Stimulated activated CD8-positive, alpha-beta memory T cell treated with anti-CD3 and anti-CD28 coated beads, Interleukin-12 subunit alpha, Interleukin-12 subunit beta, amount 100 ng/mL, for 24 hours (primary cell): Measurements from ENCODE around the gene NQO2.
"Not testable (repeated sequence)": the region's sequence is repeated elsewhere in the genome, so short reads cannot be mapped to it uniquely, and the experiment has no call there.

Source experiments
- DNase-seq: peaks from one replicate; pipeline ENCODE4 v3.0.0-alpha.2; 2020; ENCODE audit errors: extremely low read depth

NQO2 gene

DNA sequence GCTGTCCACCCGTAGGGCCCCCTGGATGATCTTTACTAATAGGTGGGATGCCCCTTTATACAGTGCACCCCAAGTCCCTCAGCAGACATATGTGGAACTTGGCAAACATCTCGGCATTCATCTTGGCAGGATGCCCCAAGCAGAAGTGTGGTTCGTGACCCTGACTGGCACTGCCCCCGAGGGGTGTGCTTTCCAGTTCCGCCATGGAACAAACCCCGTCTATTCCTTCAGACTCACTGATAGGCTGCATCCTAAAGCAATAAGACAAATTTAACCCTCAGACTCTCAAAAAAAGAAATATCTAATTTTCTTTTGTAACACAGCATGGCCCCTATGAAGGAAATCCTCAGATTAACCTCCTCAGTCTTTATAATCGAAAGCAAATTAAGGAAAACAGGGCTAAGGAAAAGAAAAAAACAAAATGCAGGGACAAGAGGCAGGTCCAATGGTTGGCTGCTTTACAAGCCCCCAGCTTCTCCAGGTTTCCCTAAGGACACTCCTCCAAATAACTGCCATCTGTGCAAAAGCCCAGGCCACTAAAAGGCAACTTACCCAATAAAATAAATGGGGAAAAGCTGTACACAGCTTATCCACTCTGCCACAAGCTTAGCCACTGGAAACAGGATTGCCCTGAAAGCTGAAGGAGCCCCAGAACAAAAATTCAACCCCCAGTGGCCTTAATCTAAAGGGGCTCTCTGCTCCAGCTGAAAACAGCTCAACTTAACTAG lies 38.1 kb downstream of the NQO2 start:
- no peak for DNase-seq

DNA sequence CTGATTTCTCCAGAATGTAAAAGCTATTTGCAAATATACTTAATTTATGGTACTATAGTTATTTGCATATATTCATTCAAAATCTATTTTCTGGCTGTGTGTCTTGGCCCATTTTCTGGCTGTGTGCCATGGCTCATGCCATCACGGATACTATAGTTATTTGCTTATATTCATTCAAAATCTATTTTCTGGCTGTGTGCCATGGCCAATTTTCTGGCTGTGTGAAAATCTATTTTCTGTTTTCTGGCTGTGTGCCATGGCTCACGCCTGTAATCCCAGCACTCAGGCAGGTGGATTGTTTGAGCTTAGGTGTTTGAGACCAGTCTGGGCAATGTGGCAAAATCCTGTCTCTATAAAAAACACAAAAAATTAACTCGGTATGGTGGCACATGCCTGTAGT lies 39.7 kb downstream of the NQO2 start:
- DNase-seq = no peak

DNA sequence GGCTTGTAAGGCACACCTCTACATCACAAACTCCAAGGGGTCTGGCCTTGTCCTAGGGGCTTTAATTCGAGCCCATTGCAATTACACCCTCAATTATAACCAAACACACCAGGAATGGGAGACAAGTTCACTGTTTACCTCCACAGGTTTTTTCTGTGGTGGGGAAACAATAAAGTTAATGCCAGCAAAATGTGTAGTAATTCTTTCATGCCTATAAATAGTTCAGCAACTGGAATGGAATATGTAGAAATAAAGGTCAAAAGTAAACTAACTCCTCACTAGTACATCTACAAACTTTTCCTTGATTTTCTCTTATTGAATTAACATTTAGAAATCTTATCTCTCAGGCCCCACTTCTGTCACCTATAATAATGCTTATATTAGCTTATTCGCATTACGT lies 41.5 kb downstream of the NQO2 start:
- no peak for DNase-seq

- no peak for DNase-seq
Measured at GRCh38 chr6:3041606-3042005, 41.9 kb downstream of the NQO2 start.

DNA sequence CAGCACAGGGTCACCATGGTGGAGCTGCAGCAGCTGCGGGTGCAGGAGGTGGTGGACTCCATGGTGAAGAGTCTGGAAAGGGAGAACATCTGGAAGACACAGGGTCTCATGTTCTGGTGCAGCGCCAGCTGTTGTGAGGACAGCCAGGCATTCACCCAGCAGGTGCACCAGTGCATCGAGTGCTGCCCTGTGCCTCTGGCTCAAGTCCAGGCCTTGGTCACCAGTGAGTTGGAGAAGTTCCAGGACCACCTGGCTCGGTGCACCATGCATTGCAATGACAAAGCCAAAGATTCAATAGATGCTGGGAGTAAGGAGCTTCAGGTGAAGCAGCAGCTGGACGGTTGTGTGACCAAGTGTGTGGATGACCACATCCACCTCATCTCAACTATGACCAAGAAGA lies 45.7 kb downstream of the NQO2 start:
- no peak for DNase-seq

- DNase-seq = no peak
Measured at GRCh38 chr6:3045777-3046176, 46.1 kb downstream of the NQO2 start.

DNA sequence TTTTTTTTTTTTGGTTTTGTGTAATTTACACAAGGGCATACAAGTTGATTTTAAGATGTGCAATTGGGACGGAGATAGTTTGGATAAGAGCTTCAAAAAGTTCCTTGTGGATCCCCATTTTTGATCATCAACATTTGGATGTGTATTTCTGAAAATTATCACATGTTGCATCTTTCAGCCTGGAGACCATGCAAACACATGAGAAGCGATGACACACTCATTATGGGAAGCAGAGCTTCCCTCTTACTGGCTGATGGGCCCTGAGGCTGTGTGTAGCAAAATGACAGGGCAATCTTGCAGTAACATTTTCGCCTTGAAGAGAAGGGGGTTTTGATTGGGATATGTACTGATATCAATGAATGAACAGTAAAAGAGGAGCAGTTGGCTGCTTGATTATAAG lies 46.6 kb downstream of the NQO2 start:
- no peak for DNase-seq

- not testable (repeated sequence) for DNase-seq
Measured at GRCh38 chr6:3048009-3048408, 48.3 kb downstream of the NQO2 start.

GRCh38 chr6:3052481-3053230 lies 53.0 kb downstream of the NQO2 start:
- DNase-seq = no peak

- DNase-seq = no peak
Measured at GRCh38 chr6:3053231-3053508, 53.5 kb downstream of the NQO2 start.

DNA sequence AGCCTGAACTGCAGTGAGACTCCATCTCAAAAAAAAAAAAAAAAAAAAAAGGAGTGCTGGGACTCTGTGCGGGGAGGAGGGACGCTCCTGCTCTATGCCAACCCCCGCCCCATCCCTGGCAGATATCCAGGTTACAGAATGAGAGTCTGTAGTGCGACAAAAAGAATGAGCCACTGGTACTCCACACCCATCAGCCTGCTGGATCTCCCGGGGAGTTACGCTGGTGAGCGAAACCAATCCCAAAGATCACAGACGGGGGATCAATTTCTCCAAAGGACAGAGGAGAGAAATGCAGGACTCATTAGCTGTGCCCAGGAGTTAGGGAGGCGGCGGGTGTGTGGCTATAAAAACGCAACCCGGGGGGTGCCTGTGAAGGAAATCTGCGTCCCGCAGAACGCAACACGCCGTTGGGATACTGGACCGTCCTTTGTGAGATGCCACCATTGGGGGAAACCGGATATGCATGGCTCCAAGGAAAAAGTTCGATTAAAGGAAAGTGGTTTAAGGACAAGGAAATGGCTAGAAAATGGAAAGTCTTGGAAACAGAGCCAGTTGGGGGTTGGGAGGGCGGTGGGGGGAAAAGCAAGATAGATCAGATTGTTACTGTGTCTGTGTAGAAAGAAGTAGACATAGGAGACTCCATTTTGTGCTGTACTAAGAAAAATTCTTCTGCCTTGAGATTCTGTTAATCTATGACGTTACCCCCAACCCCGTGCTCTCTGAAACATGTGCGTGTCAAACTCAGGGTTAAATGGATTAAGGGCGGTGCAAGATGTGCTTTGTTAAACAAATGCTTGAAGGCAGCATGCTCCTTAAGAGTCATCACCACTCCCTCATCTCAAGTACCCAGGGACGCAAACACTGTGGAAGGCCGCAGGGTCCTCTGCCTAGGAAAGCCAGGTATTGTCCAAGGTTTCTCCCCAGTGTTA lies 54.8 kb downstream of the NQO2 start:
- DNase-seq = not testable (repeated sequence)

GRCh38 chr6:3055158-3055499 lies 55.4 kb downstream of the NQO2 start:
- DNase-seq = not testable (repeated sequence)

GRCh38 chr6:3057063-3057770 lies 57.5 kb downstream of the NQO2 start:
- DNase-seq = no peak

GRCh38 chr6:3058957-3059356 lies 59.3 kb downstream of the NQO2 start:
- no peak for DNase-seq

- not testable (repeated sequence) for DNase-seq
Measured at GRCh38 chr6:3060092-3060491, 60.4 kb downstream of the NQO2 start.

DNA sequence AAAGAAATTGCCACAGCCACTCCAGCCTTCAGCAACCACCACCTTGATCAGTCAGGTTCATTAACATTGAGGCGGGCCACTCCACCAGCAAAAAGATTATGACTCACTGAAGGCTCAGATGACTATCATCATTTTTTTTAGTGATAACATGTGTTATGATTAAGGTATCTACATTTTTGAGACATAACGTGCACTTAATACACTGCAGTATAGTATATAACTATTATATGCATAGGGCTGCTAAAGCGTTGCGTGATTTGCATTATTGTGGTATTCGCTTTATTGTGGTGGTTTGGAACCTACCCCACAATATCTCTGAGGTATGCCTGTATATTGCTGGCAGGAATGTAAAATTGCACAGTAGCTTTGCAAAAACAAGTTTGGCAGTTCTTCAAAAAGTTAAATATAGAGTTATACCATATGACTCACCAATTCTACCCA lies 61.8 kb downstream of the NQO2 start:
- no peak for DNase-seq

DNA sequence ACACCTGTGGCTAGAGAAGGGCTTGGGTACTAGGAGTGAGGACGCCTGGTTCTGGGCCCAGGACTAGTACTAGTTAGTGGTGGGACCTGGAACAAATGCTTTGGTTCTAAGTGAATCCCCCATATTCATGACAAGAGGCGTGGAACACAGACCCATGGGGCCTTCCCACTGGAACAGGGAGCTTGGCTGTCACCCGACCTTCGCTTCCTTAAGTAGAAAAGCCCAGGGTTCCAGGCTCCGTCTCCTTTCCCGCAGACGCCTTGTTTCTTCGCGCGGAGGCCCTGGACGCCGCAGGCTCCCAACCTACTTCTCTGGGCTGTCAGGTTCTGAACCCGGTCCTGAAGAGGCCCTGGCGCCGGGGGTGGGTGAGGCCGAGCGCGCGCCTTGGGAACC lies 63.6 kb downstream of the NQO2 start:
- not testable (repeated sequence) for DNase-seq

- DNase-seq = peak; percentile 74
Measured at GRCh38 chr6:3063733-3064700, 64.3 kb downstream of the NQO2 start.

- peak; percentile 91 for DNase-seq
Measured at GRCh38 chr6:3068329-3069214, 68.9 kb downstream of the NQO2 start, which contains the start of gene RIPK1. Gene RIPK1 (plus strand): TSS chr6:3068494. CDS start chr6:3076824, 8,330 bp downstream.
